ENCODE data around the gene SORL1. TPM values are rescaled to one million over a fixed set of nuclear protein-coding genes. Genes with fewer than 3 reads are reported as not detected.

The SORL1 gene
- total and polyA plus RNA-seq, 9 of the 15 experiments (the other 6 are each of a cell fraction or from before 2014, with no cell fraction given) = 0.01 to 0.66 TPM; not detected in 7

GRCh38 chr11:121406291-121406690 is 45.8 kb upstream of the SORL1 start:
- Histone ChIP-seq H3K9me3 (replicated peaks; ENCODE audit: control insufficient read depth, insufficient read depth, low read depth, low read length) (no peaks in the 10 kb centered on the region), H2AFZ (ENCODE audit: low read depth, low read length) (no peak overlapping the region), H3K4me1 (replicated peaks in 1 of 2; ENCODE audit: control insufficient read depth in 2 of 2, insufficient read depth in 2 of 2, low read length in 2 of 2) (no peaks in the 10 kb centered on the region), H3K36me3 (ENCODE audit: control insufficient read depth, insufficient read depth, low read length) (no peaks in the 10 kb centered on the region), H3K9me1 (ENCODE audit: control insufficient read depth, insufficient read depth, low read length) (no peaks in the 10 kb centered on the region), H3K27ac (ENCODE audit: extremely low read depth, low read depth, low read length) (no peak overlapping the region), H3K4me2 (ENCODE audit: insufficient read depth, low read length) (no peak overlapping the region), H3K4me3 (no peak overlapping the region), H3K79me2 (ENCODE audit: control insufficient read depth, insufficient read depth, low read length) (no peaks in the 10 kb centered on the region), H4K20me1 (replicated peaks; ENCODE audit: control insufficient read depth, insufficient read depth, low read length) (no peaks in the 10 kb centered on the region), H3K27me3 (ENCODE audit: control insufficient read depth in 2 of 2, insufficient read depth in 2 of 2, low read length in 2 of 2) (no peaks in the 10 kb centered on the region), H3K9ac (ENCODE audit: insufficient read depth in 1 of 2, low read depth in 2 of 2, low read length in 2 of 2) (no peak overlapping the region)
- WGBS (ENCODE audit: insufficient coverage, low coverage, missing lambda C conversion rate) = 0% methylated on average over 2 of the region's 2 CpGs
- CTCF ChIA-PET (ENCODE audit: low intra/inter-chr PET ratio) = no interaction called here
- in situ Hi-C loops (cut with MboI) = no loop called here
- intact Hi-C loops (cut with micrococcal nuclease) = no loop called here
- POLR2A ChIA-PET = interaction anchor here (0.9 kb wide), 1 partner anchor 17 kb away, joined by 4 read pairs; no protein-coding TSS in a partner anchor
- no peak for DNase-seq (ENCODE audit: extremely low read depth in 1 of 4, low spot score in 3 of 4)
- no TSS peak for BruUV-seq (replicated peaks)
- no peak for FAIRE-seq
- ATAC-seq = no peak
- TF ChIP-seq GMEB1 (CRISPR knock-in tag; IDR thresholded peaks at IDR 0.05) = no peak
- TF ChIP-seq ZNF239 (CRISPR knock-in tag; IDR thresholded peaks at IDR 0.05) = no peak
- TF ChIP-seq JUN (IDR thresholded peaks at IDR 0.05; ENCODE audit: borderline replicate concordance, low read depth, low read length) = no peak
- TF ChIP-seq JUN (CRISPR knock-in tag; IDR thresholded peaks at IDR 0.05; ENCODE audit: borderline replicate concordance) = no peak
- no peak for TF ChIP-seq TARDBP (IDR thresholded peaks at IDR 0.05)
- TF ChIP-seq ATF3 (IDR thresholded peaks at IDR 0.05) = no peak
- TF ChIP-seq ATF3 (CRISPR knock-in tag; conservative IDR thresholded peaks at IDR 0.05) = no peak
- no peak for TF ChIP-seq PTTG1 (tag; IDR thresholded peaks at IDR 0.05; ENCODE audit: low read depth)
- no peak for TF ChIP-seq ZNF780A (CRISPR knock-in tag; IDR thresholded peaks at IDR 0.05)
- TF ChIP-seq MYBL2 (IDR thresholded peaks at IDR 0.05; ENCODE audit: low read depth) = no peak
- no peak for TF ChIP-seq MYBL2 (CRISPR knock-in tag; IDR thresholded peaks at IDR 0.05; ENCODE audit: borderline replicate concordance)
- no peak for TF ChIP-seq ZNF609 (CRISPR knock-in tag; IDR thresholded peaks at IDR 0.05; ENCODE audit: borderline replicate concordance)
- TF ChIP-seq NFYB (IDR thresholded peaks at IDR 0.05; ENCODE audit: extremely low read depth, insufficient read length) = no peak
- no peak for TF ChIP-seq ZNF282 (CRISPR knock-in tag; IDR thresholded peaks at IDR 0.05)
- TF ChIP-seq ZFP91 (CRISPR knock-in tag; IDR thresholded peaks at IDR 0.05) = no peak
- no peak for TF ChIP-seq NCOA6 (IDR thresholded peaks at IDR 0.05)
